Bronchial smooth muscle cell (primary cell): Measurements from ENCODE around the gene DNAJC24. TPM values are rescaled to one million over a fixed set of nuclear protein-coding genes. Genes with fewer than 3 reads are reported as not detected.

ENCODE experiments used
- total RNA-seq: library from RNA; depleted of rRNA; stranded (reverse); fragments of >200 nt; gene quantifications from 2 replicates; pipeline ENCODE4 v1.2.1, GENCODE V29; 2014

DNAJC24 gene, protein sequence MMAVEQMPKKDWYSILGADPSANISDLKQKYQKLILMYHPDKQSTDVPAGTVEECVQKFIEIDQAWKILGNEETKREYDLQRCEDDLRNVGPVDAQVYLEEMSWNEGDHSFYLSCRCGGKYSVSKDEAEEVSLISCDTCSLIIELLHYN
- total RNA-seq = 11.7 and 13.9 TPM in 2 replicates

DNA sequence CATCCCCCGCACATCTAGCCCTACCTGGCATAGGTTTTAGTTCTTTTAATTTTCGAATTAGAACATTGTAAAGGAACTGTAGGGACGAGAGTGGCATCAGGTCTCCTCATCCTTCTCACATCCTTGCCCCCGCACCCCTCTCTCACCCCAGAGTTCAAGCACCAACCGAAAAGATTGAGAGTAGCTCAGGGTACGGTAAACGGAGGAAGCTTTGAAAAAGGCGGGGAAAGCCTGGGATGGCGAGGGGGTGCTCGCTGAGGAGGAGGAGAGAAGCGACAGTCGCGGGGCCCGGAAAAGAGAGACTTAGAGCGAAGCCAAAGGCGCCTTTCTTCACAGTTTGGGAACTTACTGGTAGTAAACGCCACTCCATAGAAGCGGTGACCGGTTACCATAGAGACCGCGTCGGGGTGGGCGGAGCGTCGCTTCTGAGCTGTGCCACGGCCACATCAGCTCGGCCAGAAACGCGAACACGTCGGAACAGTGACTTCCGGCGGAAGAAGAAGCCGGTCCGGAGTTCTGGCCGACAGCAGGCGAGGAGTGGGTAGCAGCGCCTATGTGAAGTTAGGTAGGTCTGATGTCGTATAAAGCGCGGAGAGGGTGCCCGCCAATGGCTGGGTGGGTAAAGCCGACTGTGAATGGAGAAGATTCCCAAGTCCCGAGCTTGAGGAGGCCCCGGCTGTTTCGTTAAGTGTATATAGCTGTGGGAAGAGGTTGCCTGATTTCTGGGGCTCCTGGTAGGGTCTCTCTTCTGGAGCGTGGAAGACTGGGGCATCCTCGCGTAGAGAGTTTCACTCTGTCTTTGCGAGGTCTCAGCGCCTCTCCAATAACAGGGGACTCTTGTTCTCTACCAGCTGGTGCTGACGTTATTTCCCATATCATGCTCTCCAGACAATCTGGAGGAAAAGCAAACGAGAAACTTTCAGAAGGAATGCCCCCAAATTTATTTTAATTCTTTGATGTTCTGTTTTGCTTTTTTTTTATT lies at the start of gene DNAJC24, which contains the start of gene DCDC1:
DNAJC24 (plus strand) TSS at position 513 of the 982 bp plus-strand sequence. CDS start 889 bp downstream, outside the sequence.
DCDC1 (minus strand) TSS at position 392 of the 982 bp plus-strand sequence. CDS start 41,459 bp downstream, outside the sequence.

Other genes with a start within 250 kb of the DNAJC24 start
- gene DCDC1, start 121 bp upstream of the DNAJC24 start, total RNA-seq = 0.32 and 0.34 TPM in 2 replicates
- 3.8 and 7.3 TPM in 2 replicates for gene IMMP1L, start 139.8 kb downstream of the DNAJC24 start, total RNA-seq
- 11.1 and 11.5 TPM in 2 replicates for gene ELP4, start 139.9 kb downstream of the DNAJC24 start, total RNA-seq